Activated T-helper 1 cell treated with anti-CD3 and anti-CD28 coated beads, Interleukin-2, amount 50 U/mL, for 16 hours (primary cell): ENCODE measurements around the gene IL6.
A peak's percentile ranks its signal among the peaks of the same experiment; 100 is the strongest.

Experiments
- DNase-seq, 2 donors: peaks; one replicate each; pipeline ENCODE4 v3.0.0-alpha.2; 2020; ENCODE audit warnings: low read depth in 1 of 2, low spot score in 1 of 2

Gene IL6

GRCh38 chr7:22726345-22726906, 574 bp upstream of the IL6 start:
- DNase-seq = peak in 1 of 2 donors; percentile 20

GRCh38 chr7:22727714-22728035, 675 bp downstream of the IL6 start:
- DNase-seq = no peak

- DNase-seq = no peak
Measured at GRCh38 chr7:22728401-22729029, 1.5 kb downstream of the IL6 start.

- no peak for DNase-seq
Measured at GRCh38 chr7:22729180-22729825, 2.3 kb downstream of the IL6 start.

GRCh38 chr7:22730066-22730710, 3.2 kb downstream of the IL6 start:
- no peak for DNase-seq

- no peak for DNase-seq
Measured at GRCh38 chr7:22730921-22731654, 4.1 kb downstream of the IL6 start.

GRCh38 chr7:22731766-22732165, 4.8 kb downstream of the IL6 start:
- no peak for DNase-seq

GRCh38 chr7:22732556-22733126, 5.6 kb downstream of the IL6 start:
- DNase-seq = no peak

GRCh38 chr7:22733761-22734160, 6.8 kb downstream of the IL6 start:
- DNase-seq = no peak

- DNase-seq = no peak
Measured at GRCh38 chr7:22743014-22743413, 16.0 kb downstream of the IL6 start.

GRCh38 chr7:22751341-22751740, 24.3 kb downstream of the IL6 start:
- no peak for DNase-seq

GRCh38 chr7:22757338-22757994, 30.5 kb downstream of the IL6 start:
- DNase-seq = no peak

GRCh38 chr7:22758576-22758975, 31.6 kb downstream of the IL6 start:
- DNase-seq = no peak

- no peak for DNase-seq
Measured at GRCh38 chr7:22759721-22760120, 32.7 kb downstream of the IL6 start.

GRCh38 chr7:22762866-22763265, 35.9 kb downstream of the IL6 start:
- DNase-seq = no peak

- no peak for DNase-seq
Measured at GRCh38 chr7:22765609-22766008, 38.6 kb downstream of the IL6 start.

GRCh38 chr7:22771194-22771871, 44.3 kb downstream of the IL6 start:
- DNase-seq = no peak

- no peak for DNase-seq
Measured at GRCh38 chr7:22771872-22772228, 44.9 kb downstream of the IL6 start.

GRCh38 chr7:22772885-22773284, 45.9 kb downstream of the IL6 start:
- no peak for DNase-seq

GRCh38 chr7:22776964-22777363, 50.0 kb downstream of the IL6 start:
- no peak for DNase-seq
